ENCODE measurements around the gene BRD1. TPM values are rescaled to one million over a fixed set of nuclear protein-coding genes. Genes with fewer than 3 reads are reported as not detected.

BRD1 gene
- total and polyA plus RNA-seq, 7 donors = 7.9 to 22.9 (median 16.9) TPM

GRCh38 chr22:49789289-49790141 is 38.2 kb downstream of the BRD1 start:
- Histone ChIP-seq H3K4me3 (peak overlapping the region; percentile 7), H3K4me1 (peaks cover 74% of the 10 kb centered on the region), H3K9me3 (no peaks in the 10 kb centered on the region), H3K27ac (peak overlapping the region; percentile 70), H3K36me3 (ENCODE audit: insufficient read depth in 1 of 2, low read depth in 1 of 2) (peaks cover 0 to 36% of the 10 kb centered on the region in 2 donors), H3K27me3 (ENCODE audit: insufficient read depth in 3 of 3, low read length in 2 of 3) (no peaks in the 10 kb centered on the region)
- WGBS, 3 donors = 71 to 82% (median 71%) methylated on average over 26 of the region's 26 CpGs
- TF ChIP-seq, protein P1, sequence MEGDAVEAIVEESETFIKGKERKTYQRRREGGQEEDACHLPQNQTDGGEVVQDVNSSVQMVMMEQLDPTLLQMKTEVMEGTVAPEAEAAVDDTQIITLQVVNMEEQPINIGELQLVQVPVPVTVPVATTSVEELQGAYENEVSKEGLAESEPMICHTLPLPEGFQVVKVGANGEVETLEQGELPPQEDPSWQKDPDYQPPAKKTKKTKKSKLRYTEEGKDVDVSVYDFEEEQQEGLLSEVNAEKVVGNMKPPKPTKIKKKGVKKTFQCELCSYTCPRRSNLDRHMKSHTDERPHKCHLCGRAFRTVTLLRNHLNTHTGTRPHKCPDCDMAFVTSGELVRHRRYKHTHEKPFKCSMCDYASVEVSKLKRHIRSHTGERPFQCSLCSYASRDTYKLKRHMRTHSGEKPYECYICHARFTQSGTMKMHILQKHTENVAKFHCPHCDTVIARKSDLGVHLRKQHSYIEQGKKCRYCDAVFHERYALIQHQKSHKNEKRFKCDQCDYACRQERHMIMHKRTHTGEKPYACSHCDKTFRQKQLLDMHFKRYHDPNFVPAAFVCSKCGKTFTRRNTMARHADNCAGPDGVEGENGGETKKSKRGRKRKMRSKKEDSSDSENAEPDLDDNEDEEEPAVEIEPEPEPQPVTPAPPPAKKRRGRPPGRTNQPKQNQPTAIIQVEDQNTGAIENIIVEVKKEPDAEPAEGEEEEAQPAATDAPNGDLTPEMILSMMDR (IDR thresholded peaks at IDR 0.05) = no peak
- intact Hi-C loops (cut with DNase I) = loop anchor here (5.0 kb wide), 2 partner anchors 33 to 38 kb away; partner anchors contain the start of gene BRD1 (in 1 of the 2)
- ATAC-seq = peak in 3 of 4 donors; percentile 10 to 17 (median 11)
- peak; percentile 75 to 80 for DNase-seq

- ATAC-seq = peak in 1 of 4 donors; percentile 36
- Histone ChIP-seq H3K36me3 (ENCODE audit: insufficient read depth in 1 of 2, low read depth in 1 of 2) (peaks cover 0 to 30% of the 10 kb centered on the region in 2 donors), H3K9me3 (no peaks in the 10 kb centered on the region), H3K4me1 (peaks cover 74% of the 10 kb centered on the region), H3K27me3 (ENCODE audit: insufficient read depth in 3 of 3, low read length in 2 of 3) (no peaks in the 10 kb centered on the region), H3K4me3 (no peak overlapping the region), H3K27ac (peak overlapping the region; percentile 70)
- WGBS, 3 donors = 11 to 29% (median 16%) methylated on average over 11 of the region's 11 CpGs
- intact Hi-C loops (cut with DNase I) = loop anchor here (5.0 kb wide), 2 partner anchors 34 to 39 kb away; partner anchors contain the start of gene BRD1 (in 1 of the 2)
- TF ChIP-seq, protein P1 (IDR thresholded peaks at IDR 0.05) = no peak
- peak; percentile 71 to 87 for DNase-seq
Measured at GRCh38 chr22:49788504-49788903, 39.2 kb downstream of the BRD1 start.

DNA sequence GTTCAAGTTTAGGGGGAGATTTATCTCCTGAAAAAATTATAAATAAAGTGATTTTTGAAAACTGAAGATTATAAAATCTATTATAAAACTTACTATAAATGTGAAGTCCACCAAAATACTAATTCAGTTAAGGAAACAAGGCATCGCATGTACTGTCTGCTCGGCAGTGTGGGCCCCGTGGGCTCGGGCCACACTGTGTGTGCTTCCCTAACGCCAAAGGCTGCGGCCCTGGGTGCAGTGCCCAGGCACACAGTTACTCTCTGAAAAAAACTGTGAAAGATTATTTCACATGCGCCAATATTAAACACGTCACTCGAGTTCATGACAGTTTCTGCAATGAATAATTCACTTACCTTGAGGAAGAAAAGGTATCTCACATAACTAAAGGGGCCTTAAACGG is 39.8 kb downstream of the BRD1 start:
- ATAC-seq = no peak
- H3K27me3 ChIP-seq (ENCODE audit: insufficient read depth in 3 of 3, low read length in 2 of 3) = no peaks in the 10 kb centered on the region
- WGBS, 3 donors = 87 to 90% (median 88%) methylated on average over 10 of the region's 10 CpGs
- no peaks in the 10 kb centered on the region for H3K9me3 ChIP-seq
- no peak overlapping the region for H3K27ac ChIP-seq
- intact Hi-C loops (cut with DNase I) = loop anchor here (5.0 kb wide), 2 partner anchors 34 to 39 kb away; partner anchors contain the start of gene BRD1 (in 1 of the 2)
- no peak for DNase-seq
- H3K4me3 ChIP-seq = no peak overlapping the region
- H3K4me1 ChIP-seq = peaks cover 68% of the 10 kb centered on the region
- TF ChIP-seq, protein P1 (IDR thresholded peaks at IDR 0.05) = no peak
- H3K36me3 ChIP-seq (ENCODE audit: insufficient read depth in 1 of 2, low read depth in 1 of 2) = peaks cover 0 to 30% of the 10 kb centered on the region in 2 donors

GRCh38 chr22:49786976-49787706 is 40.5 kb downstream of the BRD1 start:
- intact Hi-C loops (cut with DNase I) = loop anchor here (5.0 kb wide), 2 partner anchors 35 to 40 kb away; partner anchors contain the start of gene BRD1 (in 1 of the 2)
- 91 to 92% (median 92%) methylated on average over 35 of the region's 35 CpGs for WGBS, 3 donors
- peaks cover 61% of the 10 kb centered on the region for H3K4me1 ChIP-seq

More at GRCh38 chr22:49786976-49787706, 40.5 kb downstream of the BRD1 start:
- TF ChIP-seq, protein P1 (IDR thresholded peaks at IDR 0.05) = no peak
- peaks cover 0 to 25% of the 10 kb centered on the region in 2 donors for H3K36me3 ChIP-seq (ENCODE audit: insufficient read depth in 1 of 2, low read depth in 1 of 2)
- H3K9me3 ChIP-seq = no peaks in the 10 kb centered on the region
- no peaks in the 10 kb centered on the region for H3K27me3 ChIP-seq (ENCODE audit: insufficient read depth in 3 of 3, low read length in 2 of 3)
- no peak overlapping the region for H3K4me3 ChIP-seq
- peak; percentile 13 to 21 for DNase-seq
- H3K27ac ChIP-seq = peak overlapping the region; percentile 48
- ATAC-seq = no peak
